Measurements from ENCODE around the gene TBCA. TPM values are rescaled to one million over a fixed set of nuclear protein-coding genes. Genes with fewer than 3 reads are reported as not detected.

The TBCA gene
- total RNA-seq, 1 experiment from 2014 or later, result 330 TPM

- Histone ChIP-seq H3K27me3 (replicated peaks; ENCODE audit: control insufficient read depth, insufficient read depth, low read length) (no peaks in the 10 kb centered on the region), H3K4me3 (ENCODE audit: low read depth, low read length) (peak overlapping the region; percentile 92), H3K4me1 (peaks cover 26% of the 10 kb centered on the region), H3K36me3 (ENCODE audit: control insufficient read depth, insufficient read depth, low read length) (no peaks in the 10 kb centered on the region), H3K9me3 (no peaks in the 10 kb centered on the region)
- Mint-ChIP-seq H3K36me3 (ENCODE audit: insufficient read depth, unreplicated experiment) (peaks cover 47% of the 10 kb centered on the region), H3K4me1 (ENCODE audit: low read depth, unreplicated experiment) (peaks cover 30% of the 10 kb centered on the region), H3K9me3 (ENCODE audit: unreplicated experiment) (no peaks in the 10 kb centered on the region), H3K27me3 (ENCODE audit: insufficient read depth, unreplicated experiment) (no peaks in the 10 kb centered on the region), H3K27ac (ENCODE audit: unreplicated experiment) (peak overlapping the region; percentile 92), H3K4me3 (ENCODE audit: unreplicated experiment) (peak overlapping the region; percentile 93)
- TF ChIP-seq, protein P1, sequence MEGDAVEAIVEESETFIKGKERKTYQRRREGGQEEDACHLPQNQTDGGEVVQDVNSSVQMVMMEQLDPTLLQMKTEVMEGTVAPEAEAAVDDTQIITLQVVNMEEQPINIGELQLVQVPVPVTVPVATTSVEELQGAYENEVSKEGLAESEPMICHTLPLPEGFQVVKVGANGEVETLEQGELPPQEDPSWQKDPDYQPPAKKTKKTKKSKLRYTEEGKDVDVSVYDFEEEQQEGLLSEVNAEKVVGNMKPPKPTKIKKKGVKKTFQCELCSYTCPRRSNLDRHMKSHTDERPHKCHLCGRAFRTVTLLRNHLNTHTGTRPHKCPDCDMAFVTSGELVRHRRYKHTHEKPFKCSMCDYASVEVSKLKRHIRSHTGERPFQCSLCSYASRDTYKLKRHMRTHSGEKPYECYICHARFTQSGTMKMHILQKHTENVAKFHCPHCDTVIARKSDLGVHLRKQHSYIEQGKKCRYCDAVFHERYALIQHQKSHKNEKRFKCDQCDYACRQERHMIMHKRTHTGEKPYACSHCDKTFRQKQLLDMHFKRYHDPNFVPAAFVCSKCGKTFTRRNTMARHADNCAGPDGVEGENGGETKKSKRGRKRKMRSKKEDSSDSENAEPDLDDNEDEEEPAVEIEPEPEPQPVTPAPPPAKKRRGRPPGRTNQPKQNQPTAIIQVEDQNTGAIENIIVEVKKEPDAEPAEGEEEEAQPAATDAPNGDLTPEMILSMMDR (IDR thresholded peaks at IDR 0.05; ENCODE audit: insufficient read depth in 1 of 2, low read depth in 1 of 2, low read length in 1 of 2, severe bottlenecking in 1 of 2, unreplicated experiment in 1 of 2), result no peak
- DNase-seq, result peak in 1 of 2 experiments; percentile 13
- POLR2A ChIA-PET, result no interaction called here
- CTCF ChIA-PET, result interaction anchor here (0.6 kb wide), 1 partner anchor 57 kb away, joined by 3 read pairs; no protein-coding TSS in a partner anchor
- TSS peak; percentile 81 for BruUV-seq (replicated peaks)
- intact Hi-C loops (cut with micrococcal nuclease; ENCODE audit: unreplicated experiment), result no loop called here
Measured at GRCh38 chr5:77776554-77777206, 541 bp upstream of the TBCA start.

- CTCF ChIA-PET, result interaction anchor here (0.6 kb wide), 1 partner anchor 968 kb away, joined by 3 read pairs; no protein-coding TSS in a partner anchor
- TF ChIP-seq, protein P1 (IDR thresholded peaks at IDR 0.05; ENCODE audit: insufficient read depth in 1 of 2, low read depth in 1 of 2, low read length in 1 of 2, severe bottlenecking in 1 of 2, unreplicated experiment in 1 of 2), result no peak
- POLR2A ChIA-PET, result interaction anchor here (0.6 to 0.7 kb wide), 2 partner anchors 26 to 1248 kb away, joined by 3 to 5 read pairs; no protein-coding TSS in a partner anchor
- Histone ChIP-seq H3K4me3 (ENCODE audit: low read depth, low read length) (peak overlapping the region; percentile 92), H3K4me1 (peaks cover 26% of the 10 kb centered on the region), H3K36me3 (ENCODE audit: control insufficient read depth, insufficient read depth, low read length) (no peaks in the 10 kb centered on the region), H3K27me3 (replicated peaks; ENCODE audit: control insufficient read depth, insufficient read depth, low read length) (no peaks in the 10 kb centered on the region), H3K9me3 (no peaks in the 10 kb centered on the region)
- peaks cover 54% of the 10 kb centered on the region for H3K36me3 Mint-ChIP-seq (ENCODE audit: insufficient read depth, unreplicated experiment)
- BruUV-seq (replicated peaks), result no TSS peak
- peak overlapping the region; percentile 93 for H3K4me3 Mint-ChIP-seq (ENCODE audit: unreplicated experiment)
- no peaks in the 10 kb centered on the region for H3K9me3 Mint-ChIP-seq (ENCODE audit: unreplicated experiment)
- intact Hi-C loops (cut with micrococcal nuclease; ENCODE audit: unreplicated experiment), result no loop called here
- peak in 1 of 2 experiments; percentile 9 for DNase-seq
- H3K27ac Mint-ChIP-seq (ENCODE audit: unreplicated experiment), result peak overlapping the region; percentile 92
- peaks cover 35% of the 10 kb centered on the region for H3K4me1 Mint-ChIP-seq (ENCODE audit: low read depth, unreplicated experiment)
- H3K27me3 Mint-ChIP-seq (ENCODE audit: insufficient read depth, unreplicated experiment), result no peaks in the 10 kb centered on the region
Measured at GRCh38 chr5:77774981-77775789, 954 bp downstream of the TBCA start.

DNA sequence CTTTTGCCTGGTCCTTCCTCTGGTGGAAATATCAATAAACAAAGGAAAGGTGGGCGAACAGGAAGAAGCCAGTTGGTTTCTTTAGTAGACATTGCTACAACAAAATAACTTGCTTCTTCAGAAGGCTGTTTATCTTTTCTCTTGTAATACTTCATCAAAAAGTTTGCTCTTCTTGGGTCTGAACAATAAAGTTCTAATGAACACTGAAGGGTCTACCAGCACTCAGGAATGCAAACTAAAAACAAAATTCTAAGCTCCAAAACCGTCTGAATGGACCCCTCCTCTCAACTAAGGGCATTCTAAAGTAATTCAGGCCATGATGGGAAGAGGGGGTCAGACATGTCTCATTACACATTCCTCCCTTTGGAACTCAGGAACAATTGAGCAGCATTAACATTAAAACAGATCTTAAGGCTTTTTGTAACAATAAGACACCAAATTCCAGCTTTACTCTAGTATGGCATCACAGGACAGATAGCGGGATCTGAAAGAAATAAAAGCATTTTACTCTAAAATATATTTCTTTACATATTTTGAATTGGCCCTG is 2.3 kb downstream of the TBCA start:
- no peak overlapping the region for H3K4me3 ChIP-seq (ENCODE audit: low read depth, low read length)
- no TSS peak for BruUV-seq (replicated peaks)
- no peak for DNase-seq
- H3K27me3 ChIP-seq (replicated peaks; ENCODE audit: control insufficient read depth, insufficient read depth, low read length), result no peaks in the 10 kb centered on the region
- TF ChIP-seq, protein P1 (IDR thresholded peaks at IDR 0.05; ENCODE audit: insufficient read depth in 1 of 2, low read depth in 1 of 2, low read length in 1 of 2, severe bottlenecking in 1 of 2, unreplicated experiment in 1 of 2), result no peak
- H3K9me3 Mint-ChIP-seq (ENCODE audit: unreplicated experiment), result no peaks in the 10 kb centered on the region
- H3K4me1 ChIP-seq, result peaks cover 26% of the 10 kb centered on the region
- peaks cover 35% of the 10 kb centered on the region for H3K4me1 Mint-ChIP-seq (ENCODE audit: low read depth, unreplicated experiment)
- no peaks in the 10 kb centered on the region for H3K9me3 ChIP-seq
- H3K36me3 ChIP-seq (ENCODE audit: control insufficient read depth, insufficient read depth, low read length), result no peaks in the 10 kb centered on the region
- peaks cover 59% of the 10 kb centered on the region for H3K36me3 Mint-ChIP-seq (ENCODE audit: insufficient read depth, unreplicated experiment)
- CTCF ChIA-PET, result no interaction called here
- H3K27me3 Mint-ChIP-seq (ENCODE audit: insufficient read depth, unreplicated experiment), result no peaks in the 10 kb centered on the region
- intact Hi-C loops (cut with micrococcal nuclease; ENCODE audit: unreplicated experiment), result no loop called here
- peak overlapping the region; percentile 92 for H3K27ac Mint-ChIP-seq (ENCODE audit: unreplicated experiment)
- peak overlapping the region; percentile 93 for H3K4me3 Mint-ChIP-seq (ENCODE audit: unreplicated experiment)
- POLR2A ChIA-PET, result no interaction called here

Measured in Caco-2 (cell line).